Activated CD4-positive, alpha-beta T cell treated with anti-CD3 and anti-CD28 coated beads, Interleukin-2, amount 10 ng/mL, durations not matched to agents 7 days and 5 days (primary cell): ENCODE data around the gene THBS1. TPM values are rescaled to one million over a fixed set of nuclear protein-coding genes. Genes with fewer than 3 reads are reported as not detected.
A peak's percentile ranks its signal among the peaks of the same experiment; 100 is the strongest.

Source experiments
- CTCF ChIA-PET: fragments of 350-600 bp; sonication (Branson Sonifier 250); formaldehyde crosslinking; loops from one replicate; lab custom pipeline; 2021; ENCODE audit warnings: antibody characterized with exemption; lab: Charles Lee
- POLR2A ChIA-PET: fragments of 350-600 bp; sonication (Branson Sonifier 250); formaldehyde crosslinking; loops from one replicate; lab custom pipeline; 2021; ENCODE audit warnings: antibody characterized with exemption; lab: Charles Lee
- DNase-seq: peaks from one replicate; pipeline ENCODE4 v3.0.0-alpha.2; 2020
- H3K27ac Mint-ChIP-seq: one replicate; pipeline ENCODE4 v1.8.0; 2021; ENCODE audit warnings: mild to moderate bottlenecking, moderate library complexity, mixed read lengths
- H3K27me3 Mint-ChIP-seq: one replicate; pipeline ENCODE4 v1.8.0; 2021; ENCODE audit warnings: mixed read lengths
- H3K36me3 Mint-ChIP-seq: one replicate; pipeline ENCODE4 v1.8.0; 2021; ENCODE audit warnings: low read depth, mixed read lengths
- H3K4me1 Mint-ChIP-seq: one replicate; pipeline ENCODE4 v1.8.0; 2021; ENCODE audit warnings: mixed read lengths
- H3K4me3 Mint-ChIP-seq: one replicate; pipeline ENCODE4 v1.8.0; 2021; ENCODE audit warnings: mild to moderate bottlenecking, moderate library complexity, mixed read lengths
- H3K9me3 Mint-ChIP-seq: one replicate; pipeline ENCODE4 v1.8.0; 2021; ENCODE audit warnings: mixed read lengths
- total RNA-seq, 2 experiments: library from RNA; stranded (reverse); gene quantifications; one replicate each; pipeline ENCODE4 v1.2.3, GENCODE V29; 2021

Gene THBS1
- total RNA-seq, 2 experiments from 2014 or later, result 0.40 to 1.1 TPM

- H3K27me3 Mint-ChIP-seq, result peaks cover 65% of the 10 kb centered on the region
- H3K27ac Mint-ChIP-seq, result no peak overlapping the region
- POLR2A ChIA-PET, result no interaction called here
- no peak for DNase-seq
- H3K36me3 Mint-ChIP-seq, result peaks cover 3% of the 10 kb centered on the region
- CTCF ChIA-PET, result interaction anchor here (0.7 to 1.8 kb wide), 16 partner anchors 9 to 875 kb away, joined by 3 to 12 read pairs (median 3); no protein-coding TSS in a partner anchor
- H3K4me3 Mint-ChIP-seq, result peak overlapping the region; percentile 28
- H3K4me1 Mint-ChIP-seq, result peaks cover 17% of the 10 kb centered on the region
- H3K9me3 Mint-ChIP-seq, result no peaks in the 10 kb centered on the region
Measured at GRCh38 chr15:39579487-39580116, 1.3 kb upstream of the THBS1 start.

DNA sequence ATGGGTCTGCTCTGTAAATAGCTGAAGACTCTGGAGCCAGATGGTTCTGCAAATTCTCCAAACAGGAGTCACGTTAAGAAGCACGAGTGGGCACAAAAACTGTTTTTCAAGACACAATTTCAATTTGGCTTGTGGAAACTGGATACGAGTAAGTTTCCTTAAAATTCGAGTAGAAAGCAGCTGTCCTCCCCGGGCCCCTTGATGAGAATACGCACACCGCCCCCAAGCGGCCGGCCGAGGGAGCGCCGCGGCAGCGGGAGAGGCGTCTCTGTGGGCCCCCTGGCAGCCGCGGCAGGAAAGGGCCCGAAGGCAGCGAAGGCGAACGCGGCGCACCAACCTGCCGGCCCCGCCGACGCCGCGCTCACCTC, 778 bp upstream of the THBS1 start:
- Mint-ChIP-seq H3K27ac (no peak overlapping the region), H3K9me3 (no peaks in the 10 kb centered on the region), H3K4me3 (peak overlapping the region; percentile 42), H3K4me1 (peaks cover 22% of the 10 kb centered on the region), H3K27me3 (peaks cover 67% of the 10 kb centered on the region), H3K36me3 (peaks cover 3% of the 10 kb centered on the region)
- CTCF ChIA-PET, result interaction anchor here (0.7 to 2.2 kb wide), 18 partner anchors 9 to 876 kb away, joined by 3 to 12 read pairs (median 3); no protein-coding TSS in a partner anchor
- POLR2A ChIA-PET, result no interaction called here
- DNase-seq, result peak; percentile 89

DNA sequence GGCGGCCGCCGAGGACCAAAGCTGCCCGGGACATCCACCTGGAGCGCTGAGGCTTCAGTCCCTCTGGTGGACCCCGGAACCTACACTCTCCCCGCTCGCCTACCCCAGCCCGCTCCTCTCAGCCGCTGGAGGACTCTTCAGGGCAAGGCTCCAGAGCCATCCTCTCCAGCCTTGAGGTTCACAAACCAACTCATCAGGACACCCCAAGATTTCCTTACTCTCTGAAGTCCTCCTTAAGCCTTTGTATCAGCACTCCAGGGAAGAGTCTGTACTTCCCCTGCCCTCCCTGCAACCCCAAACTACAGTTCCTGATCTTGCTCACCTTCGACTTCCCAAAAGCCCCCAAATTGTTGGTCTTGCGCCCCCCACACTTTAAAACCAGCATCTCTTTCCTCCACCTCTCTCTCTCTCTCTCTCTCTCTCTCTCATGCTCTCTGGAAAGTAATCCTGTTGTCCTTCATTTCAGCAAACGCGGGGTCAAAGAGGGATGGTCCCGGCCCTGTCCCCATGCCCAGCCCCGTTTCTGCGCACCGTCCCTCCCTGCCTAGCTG, 438 bp downstream of the THBS1 start:
- POLR2A ChIA-PET, result no interaction called here
- no peak for DNase-seq
- Mint-ChIP-seq H3K36me3 (peaks cover 3% of the 10 kb centered on the region), H3K9me3 (no peaks in the 10 kb centered on the region), H3K27me3 (peaks cover 64% of the 10 kb centered on the region), H3K4me3 (peak overlapping the region; percentile 65), H3K4me1 (peaks cover 29% of the 10 kb centered on the region), H3K27ac (no peak overlapping the region)
- CTCF ChIA-PET, result interaction anchor here (0.6 to 2.2 kb wide), 5 partner anchors 10 to 175 kb away, joined by 3 to 9 read pairs (median 3); no protein-coding TSS in a partner anchor

GRCh38 chr15:39581793-39582285, 960 bp downstream of the THBS1 start:
- CTCF ChIA-PET, result interaction anchor here (0.6 to 2.2 kb wide), 5 partner anchors 10 to 175 kb away, joined by 3 to 9 read pairs (median 3); no protein-coding TSS in a partner anchor
- Mint-ChIP-seq H3K4me3 (peak overlapping the region; percentile 65), H3K4me1 (peaks cover 29% of the 10 kb centered on the region), H3K27ac (no peak overlapping the region), H3K9me3 (no peaks in the 10 kb centered on the region), H3K27me3 (peaks cover 60% of the 10 kb centered on the region), H3K36me3 (peaks cover 3% of the 10 kb centered on the region)
- no peak for DNase-seq
- POLR2A ChIA-PET, result no interaction called here

DNA sequence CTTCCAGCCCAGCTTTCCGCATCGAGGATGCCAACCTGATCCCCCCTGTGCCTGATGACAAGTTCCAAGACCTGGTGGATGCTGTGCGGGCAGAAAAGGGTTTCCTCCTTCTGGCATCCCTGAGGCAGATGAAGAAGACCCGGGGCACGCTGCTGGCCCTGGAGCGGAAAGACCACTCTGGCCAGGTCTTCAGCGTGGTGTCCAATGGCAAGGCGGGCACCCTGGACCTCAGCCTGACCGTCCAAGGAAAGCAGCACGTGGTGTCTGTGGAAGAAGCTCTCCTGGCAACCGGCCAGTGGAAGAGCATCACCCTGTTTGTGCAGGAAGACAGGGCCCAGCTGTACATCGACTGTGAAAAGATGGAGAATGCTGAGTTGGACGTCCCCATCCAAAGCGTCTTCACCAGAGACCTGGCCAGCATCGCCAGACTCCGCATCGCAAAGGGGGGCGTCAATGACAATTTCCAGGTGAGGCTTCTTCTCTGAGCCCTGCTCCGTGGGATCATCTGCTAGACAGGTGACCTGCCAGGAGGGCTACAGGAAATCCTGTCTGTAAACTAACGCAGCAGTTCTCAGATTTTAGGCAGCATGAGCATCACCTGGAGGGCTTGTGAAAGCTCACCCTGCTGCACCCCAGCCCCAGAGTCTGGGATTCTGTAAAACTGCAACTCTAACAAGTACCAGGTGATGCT, 1.6 kb downstream of the THBS1 start:
- Mint-ChIP-seq H3K36me3 (peaks cover 3% of the 10 kb centered on the region), H3K27me3 (peaks cover 54% of the 10 kb centered on the region), H3K27ac (no peak overlapping the region), H3K4me1 (peaks cover 29% of the 10 kb centered on the region), H3K4me3 (no peak overlapping the region), H3K9me3 (no peaks in the 10 kb centered on the region)
- DNase-seq, result no peak
- ChIA-PET POLR2A (no interaction called here), CTCF (interaction anchor here (0.6 to 2.2 kb wide), 7 partner anchors 9 to 174 kb away, joined by 3 to 9 read pairs (median 3); no protein-coding TSS in a partner anchor)

GRCh38 chr15:39582977-39583595, 2.2 kb downstream of the THBS1 start:
- Mint-ChIP-seq H3K27me3 (peaks cover 51% of the 10 kb centered on the region), H3K4me1 (peaks cover 29% of the 10 kb centered on the region), H3K27ac (no peak overlapping the region), H3K36me3 (peaks cover 3% of the 10 kb centered on the region), H3K4me3 (no peak overlapping the region), H3K9me3 (no peaks in the 10 kb centered on the region)
- no peak for DNase-seq
- ChIA-PET CTCF (interaction anchor here (0.6 to 1.9 kb wide), 5 partner anchors 9 to 435 kb away, joined by 3 to 9 read pairs (median 3); no protein-coding TSS in a partner anchor), POLR2A (no interaction called here)

GRCh38 chr15:39583596-39584265, 2.9 kb downstream of the THBS1 start:
- DNase-seq, result peak; percentile 35
- H3K9me3 Mint-ChIP-seq, result no peaks in the 10 kb centered on the region
- peaks cover 3% of the 10 kb centered on the region for H3K36me3 Mint-ChIP-seq
- no peak overlapping the region for H3K4me3 Mint-ChIP-seq
- peaks cover 29% of the 10 kb centered on the region for H3K4me1 Mint-ChIP-seq
- ChIA-PET POLR2A (no interaction called here), CTCF (interaction anchor here (0.6 to 1.2 kb wide), 6 partner anchors 8 to 257 kb away, joined by 3 to 5 read pairs (median 3); no protein-coding TSS in a partner anchor)
- H3K27me3 Mint-ChIP-seq, result peaks cover 45% of the 10 kb centered on the region
- no peak overlapping the region for H3K27ac Mint-ChIP-seq

DNA sequence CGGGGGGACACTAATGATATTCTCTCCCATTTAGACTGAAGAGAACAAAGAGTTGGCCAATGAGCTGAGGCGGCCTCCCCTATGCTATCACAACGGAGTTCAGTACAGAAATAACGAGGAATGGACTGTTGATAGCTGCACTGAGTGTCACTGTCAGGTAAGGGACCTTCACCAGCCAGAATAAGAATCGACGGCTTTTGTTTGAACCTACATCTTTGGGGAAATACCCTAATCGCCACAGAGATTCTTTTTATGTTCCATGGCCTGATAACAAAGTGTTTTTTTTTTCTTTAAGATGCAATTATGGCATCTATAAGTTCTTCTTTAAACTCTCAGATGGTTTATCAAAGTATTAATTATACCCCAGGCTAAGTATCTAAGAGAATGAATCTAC, 3.4 kb downstream of the THBS1 start:
- Mint-ChIP-seq H3K4me1 (peaks cover 29% of the 10 kb centered on the region), H3K36me3 (peaks cover 3% of the 10 kb centered on the region), H3K4me3 (no peak overlapping the region), H3K27me3 (peaks cover 39% of the 10 kb centered on the region), H3K27ac (no peak overlapping the region), H3K9me3 (no peaks in the 10 kb centered on the region)
- ChIA-PET POLR2A (no interaction called here), CTCF (interaction anchor here (0.6 to 1.2 kb wide), 5 partner anchors 38 to 258 kb away, joined by 3 to 5 read pairs (median 3); no protein-coding TSS in a partner anchor)
- no peak for DNase-seq

- H3K4me3 Mint-ChIP-seq, result no peak overlapping the region
- CTCF ChIA-PET, result interaction anchor here (0.8 to 1.2 kb wide), 3 partner anchors 124 to 258 kb away, joined by 3 to 5 read pairs (median 3); no protein-coding TSS in a partner anchor
- peaks cover 3% of the 10 kb centered on the region for H3K36me3 Mint-ChIP-seq
- H3K27ac Mint-ChIP-seq, result no peak overlapping the region
- DNase-seq, result no peak
- H3K9me3 Mint-ChIP-seq, result no peaks in the 10 kb centered on the region
- POLR2A ChIA-PET, result no interaction called here
- peaks cover 25% of the 10 kb centered on the region for H3K4me1 Mint-ChIP-seq
- H3K27me3 Mint-ChIP-seq, result peaks cover 36% of the 10 kb centered on the region
Measured at GRCh38 chr15:39584662-39585388, 3.9 kb downstream of the THBS1 start.

DNA sequence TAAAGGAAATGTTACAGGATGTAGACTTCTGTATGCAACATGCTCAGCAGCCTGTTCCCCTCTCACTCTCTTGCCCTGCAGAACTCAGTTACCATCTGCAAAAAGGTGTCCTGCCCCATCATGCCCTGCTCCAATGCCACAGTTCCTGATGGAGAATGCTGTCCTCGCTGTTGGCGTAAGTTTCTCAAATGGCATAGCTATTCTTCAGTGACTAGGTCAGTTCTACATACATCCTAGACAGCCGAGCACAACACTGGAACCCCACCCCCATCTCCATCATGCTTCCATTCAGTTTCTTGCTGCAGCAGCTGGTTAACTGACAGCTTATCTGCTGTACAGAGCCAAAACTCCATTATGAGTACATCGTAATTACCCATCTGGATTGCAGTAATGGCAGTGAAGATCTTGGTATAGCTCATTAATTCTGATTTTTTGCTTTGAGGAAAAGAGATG, 4.5 kb downstream of the THBS1 start:
- POLR2A ChIA-PET, result no interaction called here

GRCh38 chr15:39585871-39586301, 5.0 kb downstream of the THBS1 start:
- CTCF ChIA-PET, result interaction anchor here (0.8 to 1.4 kb wide), 3 partner anchors 13 to 162 kb away, joined by 3 to 4 read pairs (median 3); no protein-coding TSS in a partner anchor
- Mint-ChIP-seq H3K27me3 (peaks cover 33% of the 10 kb centered on the region), H3K27ac (no peak overlapping the region), H3K36me3 (peaks cover 3% of the 10 kb centered on the region), H3K9me3 (no peaks in the 10 kb centered on the region), H3K4me3 (no peak overlapping the region), H3K4me1 (peaks cover 22% of the 10 kb centered on the region)
- no peak for DNase-seq
- POLR2A ChIA-PET, result no interaction called here

More for the DNA sequence above, 4.5 kb downstream of the THBS1 start:
- no peak overlapping the region for H3K27ac Mint-ChIP-seq
- peaks cover 22% of the 10 kb centered on the region for H3K4me1 Mint-ChIP-seq
- no peaks in the 10 kb centered on the region for H3K9me3 Mint-ChIP-seq
- peaks cover 33% of the 10 kb centered on the region for H3K27me3 Mint-ChIP-seq
- CTCF ChIA-PET, result interaction anchor here (0.8 to 1.4 kb wide), 3 partner anchors 13 to 163 kb away, joined by 3 to 4 read pairs (median 3); no protein-coding TSS in a partner anchor
- no peak for DNase-seq
- H3K4me3 Mint-ChIP-seq, result no peak overlapping the region
- peaks cover 3% of the 10 kb centered on the region for H3K36me3 Mint-ChIP-seq
